Aortic smooth muscle cell (primary cell): ENCODE data around the gene ZNF691. TPM values are rescaled to one million over a fixed set of nuclear protein-coding genes. Genes with fewer than 3 reads are reported as not detected.

Source experiments
- total RNA-seq: library from RNA; depleted of rRNA; stranded (reverse); fragments of >200 nt; gene quantifications from 2 replicates; pipeline ENCODE4 v1.2.3, GENCODE V29; 2014

The ZNF691 gene, protein sequence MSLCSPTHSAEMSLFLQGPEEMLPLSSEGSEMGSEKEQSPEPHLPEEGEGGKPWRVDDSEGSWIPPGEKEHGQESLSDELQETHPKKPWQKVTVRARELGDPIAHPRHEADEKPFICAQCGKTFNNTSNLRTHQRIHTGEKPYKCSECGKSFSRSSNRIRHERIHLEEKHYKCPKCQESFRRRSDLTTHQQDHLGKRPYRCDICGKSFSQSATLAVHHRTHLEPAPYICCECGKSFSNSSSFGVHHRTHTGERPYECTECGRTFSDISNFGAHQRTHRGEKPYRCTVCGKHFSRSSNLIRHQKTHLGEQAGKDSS
- total RNA-seq = 7.0 and 7.3 TPM in 2 replicates

GRCh38 chr1:42846257-42847110, at the start of gene ZNF691:
TSS of gene ZNF691 (plus strand) at chr1:42846613. CDS start at chr1:42849659, 3,046 bp downstream.

DNA sequence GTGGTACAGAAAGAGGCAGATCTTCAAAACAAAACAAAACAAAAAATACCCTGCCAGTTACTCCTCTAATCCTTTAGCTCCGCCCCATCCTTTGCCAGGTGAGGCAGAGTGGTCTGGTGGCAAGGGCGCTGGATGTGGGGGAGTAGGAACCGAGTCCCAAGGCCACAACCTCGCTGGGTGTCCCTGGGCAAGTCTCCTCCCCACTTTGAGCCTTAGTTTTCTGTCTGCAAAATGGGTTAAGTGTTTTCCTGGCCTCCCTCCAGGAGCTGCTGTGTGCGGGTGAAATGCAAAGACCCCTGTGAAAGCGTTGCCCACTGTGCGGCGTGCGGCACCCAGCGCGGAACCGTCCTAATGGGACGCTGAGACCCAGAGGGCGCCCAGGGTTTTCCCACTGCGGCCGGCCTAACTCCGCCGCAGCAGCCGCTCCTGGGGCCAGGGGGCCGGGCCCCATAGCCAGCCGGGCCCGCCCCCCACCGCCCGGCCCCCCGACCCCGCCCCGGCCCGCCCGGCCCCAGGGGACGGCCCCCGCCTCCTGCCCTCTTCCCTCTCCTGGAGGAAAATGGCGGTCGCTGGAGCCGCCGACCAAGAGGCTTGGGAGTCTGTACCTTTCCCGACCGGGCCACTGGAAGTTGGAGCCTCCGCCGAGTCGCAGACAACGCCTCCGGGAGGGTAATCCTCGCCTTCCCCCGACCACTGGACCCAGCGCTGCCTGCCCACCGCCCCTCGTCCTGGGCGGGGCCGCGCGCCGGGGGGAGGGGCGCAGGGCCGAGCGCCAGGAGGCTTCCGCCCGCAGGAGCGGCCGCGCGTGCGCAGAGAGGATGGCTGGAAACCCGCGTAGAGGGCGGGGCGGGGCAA, 29.6 kb upstream of the ZNF691 start, which contains the start of the genes ERMAP and SVBP:
ERMAP (plus strand) TSS at position 538 of the 855 bp plus-strand sequence. CDS start 13,327 bp downstream, outside the sequence.
SVBP (minus strand) TSS at position 813 of the 855 bp plus-strand sequence. CDS start 853 bp downstream, outside the sequence.

Other genes with a start within 250 kb of the ZNF691 start
- 25.3 and 32.5 TPM in 2 replicates for gene PPIH, start 188.2 kb upstream of the ZNF691 start, total RNA-seq
- gene YBX1, start 164.2 kb upstream of the ZNF691 start, total RNA-seq = 1,126 and 1,142 TPM in 2 replicates
- not detected in 2 replicates for gene CLDN19, start 106.4 kb upstream of the ZNF691 start, total RNA-seq
- 106 and 110 TPM in 2 replicates for gene P3H1, start 79.6 kb upstream of the ZNF691 start, total RNA-seq
- gene C1orf50, start 79.4 kb upstream of the ZNF691 start, total RNA-seq = 3.3 and 3.8 TPM in 2 replicates
- gene TMEM269, start 61.6 kb upstream of the ZNF691 start, total RNA-seq = 0.12 TPM in 1 of 2 replicates, not detected in the other
- 11.4 and 18.2 TPM in 2 replicates for gene ERMAP, start 29.5 kb upstream of the ZNF691 start, total RNA-seq
- gene SVBP, start 29.2 kb upstream of the ZNF691 start, total RNA-seq = 14.0 and 17.0 TPM in 2 replicates
- 15.3 and 22.5 TPM in 2 replicates for gene SLC2A1, start 112.3 kb downstream of the ZNF691 start, total RNA-seq